Loucy (cell line): Measurements from ENCODE around the gene ACTR1A.

ENCODE experiments used
- EZH2phosphoT487 ChIP-seq: fragments of 200-600 bp; IDR thresholded peaks from 2 replicates; pipeline ENCODE4 v1.6.1; 2018; ENCODE audit warnings: antibody characterized with exemption, mild to moderate bottlenecking, moderate library complexity, borderline replicate concordance
- TF ChIP-seq, protein P1 (sequence below): fragments of 200-600 bp; sonication (generic); conservative IDR thresholded peaks from 2 replicates; pipeline ENCODE4 v1.5.1; 2014; ENCODE audit warnings: mild to moderate bottlenecking, antibody characterized with exemption, low read length

DNA sequence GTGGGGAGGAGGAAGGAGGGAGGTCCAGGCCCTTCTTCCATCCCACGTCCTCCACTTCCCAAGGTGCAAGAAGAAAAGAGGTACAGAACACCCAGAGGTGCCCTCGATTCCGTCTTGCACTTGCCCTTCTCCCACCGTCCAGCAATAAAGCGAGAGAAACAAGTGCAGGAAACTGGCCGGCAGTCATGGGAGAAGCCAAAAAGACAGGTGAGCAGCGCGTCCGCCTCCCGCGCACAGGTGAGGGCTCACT lies 52.5 kb downstream of the ACTR1A start:
- TF ChIP-seq, protein P1, sequence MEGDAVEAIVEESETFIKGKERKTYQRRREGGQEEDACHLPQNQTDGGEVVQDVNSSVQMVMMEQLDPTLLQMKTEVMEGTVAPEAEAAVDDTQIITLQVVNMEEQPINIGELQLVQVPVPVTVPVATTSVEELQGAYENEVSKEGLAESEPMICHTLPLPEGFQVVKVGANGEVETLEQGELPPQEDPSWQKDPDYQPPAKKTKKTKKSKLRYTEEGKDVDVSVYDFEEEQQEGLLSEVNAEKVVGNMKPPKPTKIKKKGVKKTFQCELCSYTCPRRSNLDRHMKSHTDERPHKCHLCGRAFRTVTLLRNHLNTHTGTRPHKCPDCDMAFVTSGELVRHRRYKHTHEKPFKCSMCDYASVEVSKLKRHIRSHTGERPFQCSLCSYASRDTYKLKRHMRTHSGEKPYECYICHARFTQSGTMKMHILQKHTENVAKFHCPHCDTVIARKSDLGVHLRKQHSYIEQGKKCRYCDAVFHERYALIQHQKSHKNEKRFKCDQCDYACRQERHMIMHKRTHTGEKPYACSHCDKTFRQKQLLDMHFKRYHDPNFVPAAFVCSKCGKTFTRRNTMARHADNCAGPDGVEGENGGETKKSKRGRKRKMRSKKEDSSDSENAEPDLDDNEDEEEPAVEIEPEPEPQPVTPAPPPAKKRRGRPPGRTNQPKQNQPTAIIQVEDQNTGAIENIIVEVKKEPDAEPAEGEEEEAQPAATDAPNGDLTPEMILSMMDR = no peak
- TF ChIP-seq EZH2phosphoT487 = no peak
